GM19035 (cell line): ENCODE results near the gene PTGR2.
A peak's percentile ranks its signal among the peaks of the same experiment; 100 is the strongest.
"Not testable (repeated sequence)": the region's sequence is repeated elsewhere in the genome, so short reads cannot be mapped to it uniquely, and the experiment has no call there.

ENCODE experiments used
- ATAC-seq: cut with Tn5 transposase; IDR thresholded peaks from one replicate; pipeline ENCODE4 v1.9.1; 2021; ENCODE audit not compliant: unreplicated experiment

The PTGR2 gene

DNA sequence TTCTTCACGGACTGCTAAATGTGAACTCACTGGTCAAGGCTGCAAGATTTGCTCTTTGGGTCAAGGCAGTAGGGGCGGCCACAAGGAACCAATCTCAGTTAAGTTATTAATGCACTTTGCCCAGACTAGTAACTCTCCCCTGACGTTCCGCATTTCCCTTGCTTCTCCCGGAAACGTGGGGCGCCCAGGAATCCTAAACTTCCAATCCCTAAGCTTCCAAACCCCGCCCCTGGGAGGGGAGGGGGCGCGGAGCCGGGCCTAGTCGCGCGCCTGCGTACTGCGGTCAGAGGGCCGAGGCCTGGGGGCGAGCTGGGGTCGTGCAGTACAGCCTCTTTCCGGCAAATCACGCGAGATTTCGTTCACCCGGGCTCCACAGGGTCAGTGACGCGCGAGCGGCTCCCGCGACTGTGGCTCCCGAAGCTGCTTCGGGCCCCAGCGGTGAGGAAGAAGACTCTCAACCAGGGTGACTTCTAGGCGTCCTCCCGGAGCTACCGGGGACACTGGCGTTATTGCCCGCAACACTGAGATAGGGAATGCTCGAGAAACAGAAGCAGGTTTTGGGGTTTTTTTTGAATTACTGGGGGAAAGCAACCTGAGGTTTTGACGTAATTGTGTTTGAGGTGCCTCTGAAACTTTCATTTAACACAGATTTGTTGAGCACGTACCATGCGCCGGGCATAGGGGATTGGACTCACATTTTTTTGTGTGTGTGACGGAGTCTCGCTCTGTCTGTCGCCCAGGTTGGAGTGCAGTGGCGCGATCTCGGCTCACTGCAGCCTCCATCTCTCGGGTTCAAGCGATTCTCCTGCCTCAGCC lies at the start of gene PTGR2:
TSS of gene PTGR2 (plus strand) at position 265 of the 816 bp plus-strand sequence. CDS start 7,032 bp downstream, outside the sequence.
- ATAC-seq: peak; percentile 87

DNA sequence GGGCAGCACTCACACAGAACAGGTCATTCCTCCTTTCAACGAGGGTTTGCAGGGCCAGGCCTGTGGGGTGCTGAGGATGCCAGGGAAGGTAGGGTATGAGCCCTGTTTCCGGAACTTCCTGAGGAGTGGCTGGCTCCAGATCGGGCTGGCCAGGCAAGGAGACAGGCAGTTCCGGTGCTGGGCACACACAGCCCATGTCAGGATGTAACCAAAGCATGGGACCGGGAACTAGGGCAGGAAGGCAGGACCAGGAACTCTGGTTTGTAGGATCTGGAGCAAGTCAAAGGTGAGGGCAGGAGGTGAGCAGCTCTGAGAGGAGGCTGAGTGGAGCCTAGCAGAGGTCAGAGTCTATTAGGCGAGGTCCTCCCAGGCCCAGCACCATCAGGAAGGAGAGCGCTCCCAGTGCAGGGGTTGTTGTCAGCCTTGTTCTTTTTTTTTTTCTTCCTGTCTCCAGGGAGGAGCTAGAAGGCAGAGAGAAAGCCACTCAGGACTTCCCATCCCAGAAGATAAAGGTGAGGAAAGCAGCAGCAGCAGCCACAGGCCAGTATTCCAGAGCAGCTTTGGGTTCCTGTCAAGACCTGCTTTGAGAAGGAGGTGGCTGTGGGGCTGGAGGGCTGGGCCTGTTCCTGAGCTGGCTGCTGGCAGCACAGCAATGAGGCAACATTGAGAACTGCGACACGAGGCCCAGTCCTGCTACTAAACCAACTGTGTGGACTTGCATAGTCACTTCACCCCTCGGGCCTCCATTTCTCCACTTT lies 49.0 kb upstream of the PTGR2 start:
- no peak for ATAC-seq

DNA sequence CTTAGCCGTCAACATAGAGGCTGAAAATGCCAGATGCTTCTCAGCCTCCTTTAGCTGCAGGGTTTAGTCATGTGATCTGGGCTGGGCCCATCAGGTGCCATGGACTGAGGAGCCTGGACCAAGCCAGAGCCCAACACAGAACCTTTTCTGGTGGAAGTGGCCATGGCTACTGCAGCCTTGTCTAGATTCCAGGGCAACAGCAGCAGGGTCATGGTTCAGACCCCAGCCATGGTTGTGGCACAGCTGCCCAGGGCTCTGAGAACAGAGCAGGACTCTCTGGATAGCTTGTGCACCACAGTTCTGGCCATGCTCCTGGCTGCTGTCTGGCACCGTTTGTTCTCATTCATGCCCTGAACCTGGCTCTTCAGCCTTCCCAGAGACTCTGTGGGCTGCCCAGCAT lies 47.0 kb upstream of the PTGR2 start:
- ATAC-seq: no peak

DNA sequence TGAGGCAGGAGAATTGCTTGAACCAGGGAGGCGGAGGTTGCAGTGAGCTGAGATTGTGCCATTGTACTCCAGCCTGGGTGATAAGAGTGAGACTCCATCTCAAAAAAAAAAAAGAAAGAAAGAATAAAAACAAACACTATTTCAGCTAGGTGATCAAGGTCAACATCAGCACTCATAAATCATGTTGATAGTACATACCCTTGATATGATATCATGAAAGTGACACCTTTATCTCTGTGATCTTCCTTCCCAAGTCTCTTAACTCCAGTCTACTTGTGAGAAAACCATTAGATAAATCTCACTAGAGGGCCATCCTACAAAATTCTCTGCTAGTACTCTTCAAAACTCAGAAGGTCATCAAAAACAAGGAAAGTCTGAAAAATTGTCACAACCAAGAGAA lies 44.2 kb upstream of the PTGR2 start:
- ATAC-seq: no peak

DNA sequence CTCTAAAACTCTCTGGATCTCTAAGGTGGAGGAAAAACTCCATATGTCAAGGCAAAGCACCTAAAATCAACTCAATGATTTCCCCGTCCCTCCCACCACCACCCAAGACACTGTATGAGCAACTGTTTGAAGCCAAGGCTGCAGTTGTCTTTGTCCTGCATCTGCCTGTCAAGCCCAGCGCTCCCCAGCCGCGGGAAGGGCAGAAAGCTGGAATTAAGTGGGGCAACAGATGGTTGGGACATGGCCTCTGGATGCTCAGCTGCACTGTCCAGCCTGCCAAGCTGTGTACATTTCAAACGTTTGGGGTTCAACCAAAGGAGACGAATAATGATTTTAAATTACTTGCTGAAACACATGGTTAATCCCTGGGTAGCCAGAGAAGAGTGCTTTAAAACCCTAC lies 42.2 kb upstream of the PTGR2 start:
- no peak for ATAC-seq

DNA sequence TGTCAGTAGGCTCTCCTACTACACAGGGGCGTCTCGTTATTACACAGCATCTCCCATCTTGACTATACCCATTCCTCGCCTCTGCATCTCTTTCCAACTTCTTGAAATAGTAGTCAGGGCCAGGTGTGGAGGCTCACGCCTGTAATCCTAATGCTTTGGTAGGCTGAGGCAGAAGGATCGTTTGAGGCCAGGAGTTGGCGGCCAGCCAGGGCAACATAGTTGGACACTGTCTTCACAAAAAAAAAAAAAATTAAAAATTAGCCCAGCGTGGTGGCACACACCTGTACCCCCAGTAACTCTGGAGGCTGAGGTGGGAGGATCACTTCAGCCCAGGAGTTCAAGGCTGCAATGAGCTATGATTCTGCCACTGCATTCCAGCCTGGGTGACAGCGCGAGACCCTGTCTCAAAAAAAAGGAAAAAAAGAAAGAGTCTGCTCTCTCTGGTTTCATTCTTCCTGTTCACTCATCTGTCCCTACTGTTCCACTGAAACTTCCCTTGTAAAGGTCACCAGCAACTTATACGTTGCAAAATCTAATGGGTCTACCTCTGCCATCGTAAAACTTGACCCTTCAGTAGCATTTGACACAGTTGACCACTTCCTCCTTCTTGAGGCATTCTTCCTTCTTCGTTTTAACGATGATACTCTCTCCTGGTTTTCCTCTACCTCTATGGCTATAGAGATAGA lies 41.0 kb upstream of the PTGR2 start:
- ATAC-seq: no peak

DNA sequence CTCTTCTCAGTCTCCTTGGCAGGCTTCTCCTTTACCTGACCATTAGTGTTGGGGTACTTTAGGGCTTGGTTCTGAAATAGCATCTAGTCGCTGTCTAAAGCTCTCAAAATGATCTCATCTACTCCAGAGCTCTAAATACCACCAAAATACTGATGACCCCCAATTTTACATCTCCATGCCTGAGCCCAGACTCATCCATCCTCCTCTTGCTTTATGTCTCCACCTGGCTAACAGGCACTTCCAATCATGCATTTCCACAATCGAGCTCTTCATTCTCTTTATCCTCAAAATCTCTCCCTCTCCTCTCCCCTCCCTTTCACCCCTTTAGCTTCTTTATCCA lies 40.5 kb upstream of the PTGR2 start:
- no peak for ATAC-seq

DNA sequence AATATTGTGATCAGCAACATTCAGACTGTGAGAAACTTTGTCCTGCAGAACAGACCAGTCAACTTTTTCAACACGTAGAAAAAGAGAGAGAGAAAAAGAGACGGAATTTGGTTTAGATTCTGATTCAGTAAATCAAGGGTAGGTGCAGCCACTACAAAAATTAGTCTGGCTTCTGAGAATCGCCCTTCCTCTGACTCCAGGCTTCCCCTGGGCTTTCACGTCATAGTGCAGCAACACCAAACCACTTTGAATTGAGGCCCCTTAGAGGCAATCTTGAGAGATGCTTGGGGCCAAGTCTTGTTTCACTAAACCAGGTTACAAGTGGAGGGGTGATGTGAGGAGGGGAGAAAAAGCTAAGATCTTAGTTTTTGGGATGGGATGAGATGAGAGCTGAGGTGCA lies 37.5 kb upstream of the PTGR2 start:
- ATAC-seq: no peak

DNA sequence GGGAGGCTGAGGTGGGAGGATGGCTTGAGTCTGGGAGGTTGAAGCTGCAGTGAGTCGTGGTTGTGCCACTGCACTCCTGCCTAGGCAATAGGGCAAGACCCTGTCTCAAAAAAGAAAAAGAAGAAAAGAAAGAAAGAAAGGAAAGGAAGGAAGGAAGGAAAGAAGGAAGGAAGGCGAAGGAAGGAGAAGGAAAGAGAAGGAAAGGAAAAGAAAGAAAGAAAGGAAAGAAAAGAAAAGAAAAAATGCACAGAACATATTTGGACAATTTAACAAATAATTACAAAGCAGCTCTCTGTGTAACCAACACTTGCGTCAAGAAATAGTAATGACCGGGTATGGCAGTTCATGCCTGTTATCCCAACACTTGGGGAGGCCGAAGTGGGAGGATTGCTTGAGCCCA lies 35.8 kb upstream of the PTGR2 start:
- no peak for ATAC-seq

DNA sequence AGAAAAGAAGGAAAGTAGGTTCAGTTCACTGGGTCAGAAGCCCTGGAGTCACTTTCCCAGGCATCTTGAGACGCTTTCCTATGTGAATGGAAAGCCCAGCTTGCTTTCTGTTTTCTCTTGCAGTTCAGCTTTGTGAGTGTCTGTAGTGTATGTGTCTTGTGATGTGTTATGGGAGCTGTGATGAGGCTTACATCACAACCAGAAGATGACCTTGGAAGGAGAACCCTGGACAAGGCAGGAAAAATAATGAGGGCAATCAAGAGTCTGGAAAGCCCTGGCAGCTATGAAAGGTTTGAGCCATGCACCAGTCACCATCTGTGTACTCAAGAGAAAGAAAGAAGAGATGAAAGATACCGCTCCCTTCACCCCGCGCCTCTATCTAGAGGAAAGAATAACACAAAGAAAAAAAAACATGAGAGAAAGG lies 35.2 kb upstream of the PTGR2 start:
- no peak for ATAC-seq

DNA sequence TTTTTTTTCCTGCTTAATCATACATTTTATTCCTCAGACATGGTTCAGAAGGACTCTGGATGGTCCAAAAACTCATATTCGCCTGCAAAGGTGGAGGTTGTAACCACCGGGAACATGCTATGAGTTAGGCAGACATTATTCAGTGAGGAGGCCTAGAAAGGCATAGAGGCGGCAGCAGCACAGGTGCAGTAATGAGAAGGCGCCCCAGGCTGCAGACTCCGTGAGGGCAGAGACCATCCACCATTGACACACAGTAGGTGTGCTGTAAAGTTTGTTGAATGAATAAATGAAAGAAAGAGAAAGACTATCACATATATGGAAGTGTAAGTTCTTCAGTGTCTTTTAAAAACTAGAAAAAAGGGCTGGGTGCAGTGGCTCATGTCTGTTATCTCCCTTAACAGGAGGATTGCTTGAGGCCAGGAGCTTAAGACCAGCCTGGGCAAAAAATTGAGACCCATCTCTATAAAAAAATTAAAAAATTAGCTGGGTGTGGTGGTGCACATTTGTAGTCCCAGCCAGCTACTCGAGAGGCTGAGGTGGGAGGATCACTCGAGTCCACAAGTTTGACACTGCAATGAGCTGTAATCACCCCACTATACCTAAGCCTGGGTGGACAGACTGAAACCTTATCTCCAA lies 34.5 kb upstream of the PTGR2 start:
- ATAC-seq: no peak

DNA sequence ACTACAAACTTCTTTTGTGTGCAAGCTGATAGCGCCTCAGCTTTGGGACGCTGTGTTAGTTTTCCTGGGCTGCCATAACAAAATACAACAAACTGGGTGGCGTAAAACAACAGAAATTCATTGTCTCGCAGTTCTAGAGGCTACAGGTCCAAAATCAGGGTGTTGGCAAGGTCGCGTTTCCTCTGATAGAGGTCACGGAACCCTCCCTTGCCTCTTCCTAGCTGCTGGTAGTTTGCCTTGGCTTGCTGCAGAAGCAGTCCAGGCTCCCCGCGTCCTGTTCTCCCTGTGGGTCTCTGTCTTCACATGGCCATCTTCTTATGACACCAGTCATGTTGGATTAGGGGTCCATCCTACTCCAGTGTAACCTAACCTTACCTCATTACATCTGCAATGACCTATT lies 32.8 kb upstream of the PTGR2 start:
- no peak for ATAC-seq

DNA sequence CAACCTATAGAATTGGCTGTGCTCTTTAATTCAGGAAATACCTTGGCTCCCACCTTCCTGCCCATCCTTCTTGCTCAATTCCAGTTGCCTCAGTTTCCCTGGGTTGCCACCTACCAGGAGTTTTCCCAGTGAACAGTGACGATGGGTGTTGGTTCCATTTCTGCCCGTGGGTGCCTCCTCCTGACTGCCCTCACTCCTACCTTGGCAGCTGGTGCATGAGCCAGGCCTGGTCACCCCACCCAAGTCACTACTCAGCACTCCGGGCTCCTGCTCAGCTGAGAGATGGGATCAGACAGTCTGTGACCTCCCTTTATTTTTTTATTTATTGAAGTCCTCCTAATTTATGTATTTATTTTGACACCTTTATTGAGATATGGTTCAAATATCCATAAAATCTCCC lies 31.0 kb upstream of the PTGR2 start:
- no peak for ATAC-seq

DNA sequence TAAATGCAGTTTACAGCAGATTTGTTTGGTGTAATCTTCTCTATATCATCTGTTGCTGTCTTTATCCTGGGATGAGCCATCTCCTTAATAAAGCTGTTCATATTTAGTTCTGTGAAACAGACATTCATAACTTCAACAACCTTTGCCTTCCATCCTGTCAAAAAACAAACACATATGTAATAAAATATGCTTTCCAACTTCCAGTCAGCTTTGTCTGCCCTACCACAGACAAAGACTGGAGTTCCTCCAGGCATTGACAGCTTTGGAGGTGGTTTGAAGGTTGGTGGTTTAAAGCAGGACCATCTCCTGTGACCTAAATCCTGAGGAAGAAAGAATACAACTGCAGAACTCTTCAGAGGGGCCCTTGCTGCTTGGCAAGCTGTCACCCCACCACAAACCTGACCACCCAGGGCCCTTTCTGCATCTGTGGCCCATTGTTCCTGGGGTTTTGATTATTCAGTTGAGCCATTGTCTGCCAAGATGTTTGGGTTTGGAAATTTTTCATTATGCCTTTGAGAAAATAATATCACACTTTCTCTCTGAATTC lies 28.2 kb upstream of the PTGR2 start:
- ATAC-seq: no peak

DNA sequence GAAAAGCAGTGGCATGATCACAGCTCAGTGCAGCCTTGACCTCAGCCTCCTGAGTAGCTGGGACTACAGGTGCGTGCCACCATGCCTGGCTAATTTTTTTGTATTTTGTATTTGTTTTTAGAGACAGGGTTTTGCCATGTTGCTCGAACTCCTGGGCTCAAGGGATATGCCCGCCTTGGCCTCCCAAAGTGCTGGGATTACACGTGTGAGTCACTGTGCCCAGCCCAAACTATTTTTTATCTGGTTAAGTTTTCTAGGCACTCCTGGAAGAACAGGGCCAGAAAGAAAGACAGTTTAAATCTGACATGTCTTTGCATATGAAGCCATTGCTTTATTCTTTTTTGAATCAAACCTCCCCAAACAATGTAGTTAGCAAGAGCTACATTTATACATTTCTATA lies 27.5 kb upstream of the PTGR2 start:
- no peak for ATAC-seq

DNA sequence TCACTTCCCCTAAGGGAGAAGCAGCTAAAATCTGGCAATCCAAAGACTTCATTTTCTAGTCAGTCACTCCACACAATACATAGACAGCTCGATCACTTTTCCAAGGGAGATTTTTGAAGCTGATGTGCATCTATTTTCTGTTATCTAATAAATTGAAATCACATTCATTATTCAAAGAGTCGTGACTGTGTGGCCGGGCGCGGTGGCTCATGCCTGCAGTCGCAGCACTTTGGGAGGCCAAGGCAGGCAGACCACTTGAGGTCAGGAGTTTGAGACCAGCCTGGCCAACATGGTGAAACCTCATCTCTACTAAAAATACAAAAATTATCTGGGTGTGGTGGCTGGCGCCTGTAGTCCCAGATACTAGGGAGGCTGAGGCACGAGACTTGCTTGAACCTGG lies 27.1 kb upstream of the PTGR2 start:
- ATAC-seq: no peak

DNA sequence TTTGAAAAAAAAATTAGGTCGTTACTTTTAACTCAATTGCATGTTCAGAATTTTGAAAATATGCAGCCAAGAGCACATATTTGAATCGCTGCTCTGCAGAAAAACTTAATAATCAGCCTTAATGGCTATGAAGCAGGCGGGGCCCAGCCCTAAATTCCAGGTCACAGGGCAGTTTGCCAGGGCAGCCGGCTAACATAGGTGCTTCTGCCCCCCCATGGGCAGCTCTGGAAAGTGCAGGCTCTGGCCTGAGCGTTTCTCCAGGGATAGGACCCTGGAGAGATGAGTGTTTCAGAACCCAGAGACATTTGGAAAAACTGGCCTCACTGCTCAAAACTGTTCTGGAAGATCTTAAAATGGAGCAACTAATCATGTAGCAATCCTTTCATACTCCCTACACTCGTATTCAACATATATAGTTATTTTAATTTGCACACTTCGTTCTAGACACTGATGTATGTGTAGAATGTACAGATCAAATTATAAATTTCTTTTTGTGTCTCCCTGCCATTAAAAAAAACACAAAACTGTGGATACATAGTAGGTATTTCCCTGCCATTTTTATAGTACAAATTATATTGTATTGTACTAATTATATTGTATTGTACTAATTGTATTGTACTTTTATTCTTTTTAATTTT lies 26.0 kb upstream of the PTGR2 start:
- ATAC-seq: no peak

DNA sequence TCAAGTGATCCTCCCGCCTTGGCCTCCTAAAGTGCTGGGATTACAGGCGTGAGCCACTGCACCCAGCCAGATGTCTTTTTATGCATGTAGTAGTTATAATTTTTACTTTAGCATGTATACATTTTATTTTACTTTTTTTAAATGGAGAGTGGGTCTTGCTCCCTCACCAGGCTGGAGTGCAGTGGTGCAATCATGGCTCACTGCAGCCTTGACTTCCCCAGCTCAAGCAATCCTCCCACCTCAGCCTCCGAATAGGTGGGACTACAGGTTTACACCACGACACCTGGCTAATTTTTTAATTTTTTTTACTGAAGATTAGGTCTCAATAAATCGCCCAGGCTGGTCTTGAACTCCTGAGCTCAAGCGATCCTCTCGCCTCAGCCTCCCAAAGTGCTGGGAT lies 24.4 kb upstream of the PTGR2 start:
- ATAC-seq: not testable (repeated sequence)

DNA sequence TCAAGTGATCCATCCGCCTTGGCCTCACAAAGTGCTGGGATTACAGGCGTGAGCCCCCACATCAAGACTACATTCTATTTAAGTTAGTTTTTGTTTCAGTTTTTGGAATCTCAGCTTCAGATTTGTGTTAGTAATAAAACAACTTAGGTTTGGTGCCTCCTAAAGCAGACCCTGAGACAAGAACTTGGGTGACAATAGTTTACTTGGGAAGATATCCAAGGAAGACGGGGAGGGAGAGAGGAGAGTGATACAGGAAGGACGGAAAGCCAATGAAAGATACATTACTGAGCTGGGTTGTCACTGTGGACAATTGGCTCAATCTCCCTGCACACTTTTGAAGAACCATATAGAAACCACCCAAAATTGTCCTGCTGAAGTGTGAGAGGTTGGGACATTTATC lies 22.6 kb upstream of the PTGR2 start:
- no peak for ATAC-seq

DNA sequence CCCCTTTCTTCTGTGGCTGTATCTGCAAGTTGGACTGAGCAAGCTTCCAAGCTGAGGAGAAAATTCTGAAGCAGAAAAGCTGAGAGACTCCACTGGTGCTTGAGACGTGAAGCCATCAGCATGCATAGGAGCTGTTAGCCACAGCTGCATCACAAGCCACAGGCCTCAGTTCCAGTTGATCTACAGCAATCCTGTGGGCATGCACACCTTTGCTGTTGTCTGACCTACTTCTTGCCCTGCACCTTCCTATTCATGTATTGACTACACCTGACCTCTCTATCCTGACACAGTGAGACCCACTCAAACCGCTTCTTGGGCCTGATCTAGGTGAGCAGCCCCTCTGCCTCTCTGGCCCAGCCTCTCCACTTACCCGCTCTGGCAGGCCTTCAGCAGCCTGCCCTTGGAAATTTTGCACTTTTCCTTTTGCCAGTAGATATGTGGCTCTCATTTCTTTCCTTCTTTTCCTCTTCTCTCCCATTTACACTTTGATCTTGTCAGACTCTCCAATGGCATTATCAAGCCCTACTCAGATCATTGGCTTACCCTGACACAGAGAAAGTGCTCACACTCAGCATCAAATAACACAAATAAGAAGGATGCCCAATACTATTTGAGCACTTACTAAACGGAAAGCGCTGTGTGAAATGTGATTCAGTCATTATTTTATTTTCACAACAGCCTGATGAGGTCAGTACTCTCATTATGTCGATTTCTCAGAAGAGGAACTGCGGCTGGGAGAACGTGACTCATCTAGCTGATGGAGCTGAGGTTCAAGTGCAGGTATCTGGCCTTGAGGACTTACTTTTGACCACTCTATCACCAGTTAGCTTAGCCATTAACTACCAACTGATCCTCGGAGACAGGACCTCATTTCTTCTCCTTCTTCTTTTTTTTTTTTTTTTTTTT lies 21.9 kb upstream of the PTGR2 start:
- ATAC-seq: peak; percentile 62
